ENCODE measurements around the gene TMEM51.
A peak's percentile ranks its signal among the peaks of the same experiment; 100 is the strongest.

TMEM51 gene

DNA sequence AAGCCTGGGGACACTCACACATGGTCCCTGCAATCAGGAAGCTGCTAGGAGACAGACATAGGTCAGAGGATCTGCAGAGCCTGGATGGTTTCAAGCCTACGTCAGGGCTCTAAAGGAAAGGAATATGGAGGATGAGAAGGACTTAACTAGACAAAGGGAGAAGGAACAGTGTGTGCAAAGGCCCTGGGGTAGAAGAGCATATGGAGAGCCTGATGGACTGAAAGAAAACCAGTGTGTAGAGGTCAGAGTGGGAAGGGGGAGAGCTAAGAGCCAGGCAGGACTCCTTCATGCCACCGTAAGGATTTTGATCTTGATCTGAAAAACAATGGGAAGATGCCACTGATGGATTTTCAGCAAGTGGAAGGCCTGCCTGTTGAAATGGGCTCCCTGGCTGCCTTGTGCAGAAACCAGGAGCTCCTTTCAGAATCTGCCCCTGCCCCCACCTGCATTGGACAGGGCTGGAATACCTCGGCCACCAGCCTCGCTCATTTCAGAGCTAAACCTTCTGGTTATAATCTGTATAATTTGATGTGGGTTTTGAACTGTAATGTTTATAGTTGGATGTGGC lies 102.1 kb downstream of the TMEM51 start:
- no peak for DNase-seq

DNA sequence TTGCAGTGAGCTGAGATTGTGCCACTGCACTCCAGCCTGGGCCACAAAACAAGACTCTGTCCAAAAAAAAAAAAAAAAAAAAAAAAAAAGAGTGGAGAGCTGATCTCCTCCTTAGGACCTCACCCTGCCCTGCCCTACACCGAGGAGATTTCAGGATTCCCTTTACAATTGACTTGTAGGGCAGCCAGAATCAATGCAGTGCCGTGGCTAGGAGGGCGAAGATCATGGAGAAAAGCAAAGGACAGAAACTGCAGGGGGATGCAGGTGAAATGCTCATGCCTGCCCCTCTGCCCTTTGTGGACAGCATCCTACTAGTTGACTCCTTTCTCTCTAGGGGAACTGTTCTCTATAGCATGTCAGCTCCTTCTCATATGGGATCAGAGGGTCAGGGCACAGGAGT lies 103.0 kb downstream of the TMEM51 start:
- DNase-seq, result no peak

DNA sequence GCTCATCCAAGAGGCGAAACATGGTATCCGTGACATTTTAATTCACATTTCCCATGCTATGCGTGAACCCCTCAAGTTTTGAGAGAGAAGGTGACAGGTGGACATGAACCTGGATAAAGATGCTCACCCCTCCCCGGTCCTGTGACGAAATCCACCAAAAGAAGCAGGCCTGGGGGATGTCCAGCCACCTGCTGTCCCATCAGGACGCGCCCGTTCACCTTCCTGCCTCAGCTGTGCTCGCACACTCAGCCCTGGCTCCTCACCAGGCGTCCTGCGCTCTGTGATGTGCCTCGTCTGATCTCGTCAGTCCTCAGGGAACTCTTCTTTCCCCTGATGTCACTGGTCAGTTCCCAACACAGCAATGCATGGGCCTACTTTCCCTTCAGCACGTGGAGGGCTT lies 103.8 kb downstream of the TMEM51 start:
- no peak for DNase-seq

DNA sequence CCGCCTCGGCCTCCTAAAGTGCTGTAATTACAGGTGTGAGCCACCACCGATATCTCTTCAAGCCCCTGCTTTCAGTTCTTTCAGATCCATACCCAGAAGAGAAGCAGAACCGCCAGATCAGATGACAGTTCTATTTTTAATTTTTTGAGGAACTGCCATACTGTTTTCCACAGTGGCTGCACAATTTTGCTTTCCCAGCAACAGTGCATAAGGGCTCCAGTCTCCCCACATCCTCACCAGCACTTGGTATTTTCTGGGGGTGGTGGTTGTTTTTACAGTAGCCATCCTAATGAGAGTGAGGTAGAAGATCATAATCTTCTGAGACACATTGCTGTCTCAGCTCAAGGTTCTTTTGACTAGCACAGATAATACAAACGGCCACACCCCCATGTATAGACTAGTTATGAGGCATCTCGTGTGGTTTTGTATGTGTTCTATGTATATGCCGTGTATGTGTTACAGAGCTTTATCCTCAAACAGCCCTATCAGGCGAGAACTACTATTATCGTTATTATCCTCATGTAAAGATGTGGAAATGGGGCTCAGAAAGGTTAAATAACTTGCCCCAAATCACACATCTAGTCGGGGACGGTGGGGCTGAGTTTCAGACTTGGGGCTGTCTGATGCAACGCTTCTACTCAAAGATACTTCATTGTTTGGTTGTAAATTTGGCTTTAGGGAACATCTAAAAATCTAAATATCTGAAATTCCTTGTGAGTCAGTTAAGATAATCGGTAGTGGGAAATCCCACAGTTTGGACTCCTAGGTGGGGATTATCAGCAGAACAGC lies 105.5 kb downstream of the TMEM51 start:
- no peak for DNase-seq

DNA sequence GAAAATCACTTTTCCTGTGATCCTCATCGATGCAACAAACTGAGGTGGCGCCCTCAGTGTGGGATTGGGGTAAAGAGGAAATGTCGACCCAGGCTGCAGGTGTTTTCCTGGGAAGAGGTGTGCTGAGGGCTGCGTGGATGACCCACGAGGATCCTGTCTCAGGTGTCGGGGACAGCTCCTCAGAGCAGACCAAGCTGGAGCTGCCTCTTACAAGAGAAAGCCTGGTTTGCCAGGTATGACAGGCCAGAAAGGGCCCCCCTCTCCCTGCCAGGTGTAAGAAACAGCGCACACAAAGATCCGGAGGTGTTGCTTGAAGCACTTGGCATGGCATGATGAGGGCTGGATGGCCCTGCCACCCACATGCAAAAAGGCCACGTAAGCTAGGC lies 106.1 kb downstream of the TMEM51 start:
- no peak for DNase-seq

DNA sequence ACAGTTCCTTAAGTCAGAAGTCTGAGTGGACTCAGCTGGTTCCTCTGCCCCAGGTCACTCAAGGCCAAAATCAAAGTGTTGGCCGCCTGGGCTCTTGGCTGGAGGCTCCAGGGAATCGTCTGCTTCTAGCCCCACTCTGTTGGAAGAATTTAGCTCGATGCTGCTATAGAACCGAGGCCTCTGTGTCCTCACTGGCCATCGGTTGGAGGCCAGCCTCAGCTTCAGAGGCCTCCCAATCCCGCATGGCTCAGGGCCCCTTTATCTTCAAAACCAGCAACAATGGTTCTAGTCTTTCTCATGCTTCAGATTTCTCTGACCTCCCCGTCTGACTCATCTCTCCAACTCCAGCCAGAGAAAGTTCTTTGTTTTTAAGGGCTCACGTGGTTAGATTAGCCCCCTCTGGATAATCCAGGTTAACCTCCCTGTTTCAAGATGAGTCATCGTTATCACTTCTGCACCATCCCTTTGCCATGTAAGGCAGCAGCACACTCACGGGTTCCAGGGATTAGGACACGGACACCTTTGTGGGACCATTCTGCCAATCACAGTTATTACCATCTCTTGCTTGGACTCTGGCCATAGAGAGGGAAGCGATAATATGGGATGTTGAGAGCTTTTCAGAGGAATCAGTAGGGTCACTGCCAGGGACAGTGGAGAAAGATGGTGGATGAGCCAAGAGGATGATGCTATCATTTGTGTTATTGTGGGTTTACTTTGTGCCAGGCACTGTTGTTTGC lies 107.0 kb downstream of the TMEM51 start:
- DNase-seq, result no peak

DNA sequence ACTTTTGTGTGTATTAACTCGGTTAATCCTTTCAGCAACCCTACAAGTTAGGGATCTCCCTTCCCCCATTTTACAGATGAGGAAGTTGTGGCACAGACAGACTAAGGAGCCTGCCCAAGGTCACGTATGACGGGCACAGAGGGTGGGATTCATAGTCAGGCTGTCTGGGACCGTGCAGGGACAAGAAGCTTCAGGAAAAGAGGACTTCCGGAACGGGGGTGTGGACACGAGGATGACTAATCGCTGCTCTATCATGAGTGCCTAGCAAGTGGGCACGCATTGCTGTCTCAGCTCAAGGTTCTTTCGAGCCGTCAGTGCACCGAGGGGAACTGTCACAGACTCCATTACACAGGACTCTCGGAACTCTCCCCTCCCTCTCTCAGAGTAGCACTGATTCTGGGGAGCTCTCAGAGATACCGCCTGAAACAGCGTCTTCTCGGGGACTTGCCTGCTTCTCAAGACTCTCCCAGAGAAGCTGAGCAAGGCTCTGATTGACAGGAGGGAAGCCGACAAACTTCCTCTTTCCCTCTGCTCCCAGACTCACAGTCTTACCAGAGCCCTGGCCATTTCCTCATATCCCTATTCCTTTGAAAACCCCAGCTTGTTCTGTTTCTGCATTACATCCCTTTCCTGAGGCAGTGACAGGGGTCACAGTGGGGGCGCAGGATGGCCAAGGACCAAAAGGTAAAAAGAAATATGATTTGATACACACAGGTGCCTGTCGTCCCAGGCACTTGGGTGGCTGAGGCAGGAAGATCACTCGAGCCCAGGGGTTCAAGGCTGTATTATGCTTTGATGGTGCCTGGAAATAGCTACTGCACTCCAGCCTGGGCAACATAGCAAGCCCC lies 107.8 kb downstream of the TMEM51 start:
- peak; percentile 19 for DNase-seq

DNA sequence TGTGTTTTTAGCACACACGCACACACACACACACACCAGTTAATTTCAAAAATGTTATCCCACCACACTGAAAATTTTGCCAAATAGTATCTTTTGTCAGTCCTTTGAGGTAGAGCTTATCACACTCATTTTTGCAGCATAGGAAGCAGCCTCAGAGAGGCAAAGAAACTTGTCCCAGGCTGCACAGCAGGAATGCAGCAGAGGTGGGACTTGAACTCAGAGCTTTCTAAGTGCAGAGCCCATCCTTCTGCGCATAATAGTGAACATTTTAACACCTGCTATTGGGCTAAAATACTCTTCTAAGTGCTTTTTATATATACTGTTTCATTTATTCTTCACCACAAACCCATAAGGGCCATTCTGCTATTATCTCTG lies 108.4 kb downstream of the TMEM51 start:
- DNase-seq, result no peak

DNA sequence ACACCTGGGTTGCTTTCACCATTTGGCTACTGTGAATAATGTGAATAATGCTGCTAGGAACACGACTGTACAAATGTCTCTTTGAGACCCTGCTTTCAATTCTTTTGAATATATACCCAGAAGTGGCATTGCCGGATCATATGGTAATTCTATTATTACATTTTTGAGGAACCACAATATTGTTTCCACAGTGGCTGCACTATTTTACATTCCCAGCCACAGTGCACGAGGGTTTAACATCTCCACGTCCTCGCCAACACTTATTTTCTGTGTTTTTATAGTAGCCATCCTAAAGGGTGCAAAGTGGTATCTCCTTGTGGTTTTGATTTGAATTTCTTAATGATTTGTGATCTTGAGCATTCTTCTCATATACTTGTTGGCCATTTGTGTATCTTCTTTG lies 109.2 kb downstream of the TMEM51 start:
- DNase-seq, result no peak

DNA sequence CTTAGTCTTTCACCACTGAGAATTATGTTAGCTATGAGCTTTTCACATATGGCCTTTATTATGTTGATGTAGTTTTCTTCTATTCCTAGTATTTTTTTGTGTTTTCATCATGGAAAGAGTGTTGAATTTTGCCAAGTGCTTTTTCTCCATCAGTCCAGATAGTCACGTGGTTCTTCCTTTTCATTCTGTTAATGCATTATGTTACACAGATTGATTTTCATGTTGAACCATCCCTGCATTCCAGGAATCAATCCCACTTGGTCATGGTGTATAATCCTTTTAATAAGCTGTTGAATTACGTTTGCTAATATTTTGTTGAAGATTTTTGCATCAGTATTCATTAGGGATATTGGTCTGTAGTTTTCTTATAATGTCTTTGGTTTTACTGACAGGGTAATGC lies 111.2 kb downstream of the TMEM51 start:
- DNase-seq, result no peak
